GM19238 (cell line): ENCODE measurements around the gene DBNL.

ENCODE experiments used
- DNase-seq: peaks from one replicate; pipeline ENCODE4 v3.0.0; 2011; ENCODE audit warnings: low spot score; ENCODE audit not compliant: insufficient read length

The DBNL gene

DNA sequence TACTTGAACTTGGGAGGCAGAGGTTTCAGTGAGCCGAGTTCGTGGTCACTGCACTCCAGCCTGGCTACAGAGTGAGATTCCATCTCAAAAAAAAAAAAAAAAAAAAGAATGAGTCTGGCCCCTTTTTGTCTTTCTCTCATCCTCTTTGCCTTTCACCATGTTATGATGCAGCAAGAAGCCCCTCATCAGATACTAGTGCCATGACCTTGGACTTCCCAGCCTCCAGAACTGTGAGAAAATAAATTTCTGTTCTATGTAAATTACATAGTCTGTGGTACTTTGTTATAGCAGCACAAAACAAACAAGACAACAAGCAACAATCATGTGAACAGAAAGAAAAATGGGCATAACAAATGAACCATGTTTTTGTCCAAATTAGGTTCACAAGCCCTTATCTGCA is 2.3 kb upstream of the DBNL start:
- no peak for DNase-seq

DNA sequence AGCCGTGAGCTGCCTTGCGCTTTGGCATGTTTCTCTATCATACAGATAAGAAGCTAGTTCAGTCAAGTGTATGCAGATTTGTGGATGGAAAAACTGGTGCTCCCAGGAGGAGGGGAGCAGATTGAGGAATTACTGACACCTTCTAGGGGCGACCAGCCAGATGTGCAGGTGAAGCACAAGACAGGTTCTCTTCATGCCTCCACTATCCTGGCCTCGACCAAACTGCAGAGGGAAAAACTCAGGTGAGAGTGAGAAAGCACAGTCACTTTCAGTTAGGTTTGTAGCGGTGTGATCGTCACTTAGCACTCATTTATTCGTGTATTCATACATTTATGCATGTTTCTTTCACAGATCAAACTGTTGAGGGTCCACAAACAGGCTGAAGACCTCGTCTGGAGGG is 600 bp upstream of the DBNL start:
- no peak for DNase-seq

DNA sequence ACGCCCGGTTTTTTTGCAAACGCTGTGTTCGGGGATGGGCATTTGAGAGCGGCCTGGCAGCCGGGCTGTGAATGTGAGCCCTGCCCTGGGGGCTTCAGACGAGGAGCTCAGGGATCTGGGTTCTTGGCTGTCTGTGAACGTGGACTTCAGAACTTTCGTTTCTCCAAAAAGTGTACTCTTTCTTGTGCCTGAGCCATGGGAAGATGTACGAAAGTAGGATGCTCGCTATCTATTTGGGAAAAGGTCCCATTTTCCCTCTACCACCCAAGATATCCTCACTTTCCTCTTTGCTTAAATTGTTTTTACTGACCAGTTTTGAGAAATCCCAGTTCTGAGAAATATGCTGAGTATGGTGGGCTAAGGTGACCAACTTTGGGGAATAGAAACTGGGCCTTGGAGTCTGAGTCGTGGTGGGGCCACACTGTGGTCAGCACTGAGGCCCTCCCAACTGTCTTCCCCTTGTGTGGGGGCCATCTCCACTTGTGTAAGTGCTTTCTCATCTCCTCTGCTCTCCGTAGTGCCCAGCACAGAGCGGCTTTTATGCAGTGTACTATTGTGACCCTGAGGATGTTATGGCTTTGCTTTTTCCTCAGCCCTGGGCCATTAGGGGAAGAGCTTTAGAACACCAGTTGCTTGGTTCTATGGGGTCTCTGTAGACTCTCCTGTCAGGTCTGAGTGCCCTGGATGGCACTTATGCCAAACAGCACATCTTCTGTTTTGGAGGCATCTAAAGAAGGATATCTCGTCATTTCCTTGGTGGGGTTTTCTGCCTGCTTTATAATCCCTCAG is 918 bp downstream of the DBNL start:
- DNase-seq = no peak

DNA sequence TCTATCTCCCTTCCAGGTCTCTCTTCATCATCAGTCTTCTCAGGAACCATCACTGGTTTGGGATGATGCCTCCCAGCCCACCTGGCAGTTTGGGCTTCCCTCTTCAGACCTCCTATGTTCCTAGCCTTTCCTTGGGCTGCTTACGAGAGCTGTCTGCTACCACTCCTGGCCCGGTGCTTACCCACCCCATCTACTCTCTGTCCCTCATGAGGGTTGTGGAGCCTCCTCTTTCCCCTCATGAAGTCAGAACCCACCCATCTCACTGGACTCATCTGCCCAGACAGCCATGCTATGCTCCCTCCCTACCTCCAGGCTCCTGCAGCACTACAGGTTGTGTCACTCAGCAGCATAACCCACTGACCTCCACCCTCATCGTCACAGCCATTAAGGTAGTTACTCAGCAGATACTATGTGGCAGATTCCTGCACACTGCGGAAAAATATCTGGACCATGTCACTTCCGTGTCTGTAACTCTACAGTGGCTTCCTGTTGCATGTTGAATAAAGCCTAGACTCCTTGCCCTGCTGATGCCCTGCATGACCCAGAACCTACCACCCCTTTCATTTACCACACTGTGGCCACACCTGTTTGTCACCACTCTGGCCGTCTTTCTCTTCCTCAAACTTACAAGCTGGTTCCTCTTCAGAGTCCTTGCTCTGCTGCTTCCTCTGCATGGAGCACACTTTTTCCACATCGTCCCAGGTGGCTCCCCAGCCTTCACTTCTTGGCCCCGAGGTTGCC is 2.0 kb downstream of the DBNL start:
- DNase-seq = no peak

DNA sequence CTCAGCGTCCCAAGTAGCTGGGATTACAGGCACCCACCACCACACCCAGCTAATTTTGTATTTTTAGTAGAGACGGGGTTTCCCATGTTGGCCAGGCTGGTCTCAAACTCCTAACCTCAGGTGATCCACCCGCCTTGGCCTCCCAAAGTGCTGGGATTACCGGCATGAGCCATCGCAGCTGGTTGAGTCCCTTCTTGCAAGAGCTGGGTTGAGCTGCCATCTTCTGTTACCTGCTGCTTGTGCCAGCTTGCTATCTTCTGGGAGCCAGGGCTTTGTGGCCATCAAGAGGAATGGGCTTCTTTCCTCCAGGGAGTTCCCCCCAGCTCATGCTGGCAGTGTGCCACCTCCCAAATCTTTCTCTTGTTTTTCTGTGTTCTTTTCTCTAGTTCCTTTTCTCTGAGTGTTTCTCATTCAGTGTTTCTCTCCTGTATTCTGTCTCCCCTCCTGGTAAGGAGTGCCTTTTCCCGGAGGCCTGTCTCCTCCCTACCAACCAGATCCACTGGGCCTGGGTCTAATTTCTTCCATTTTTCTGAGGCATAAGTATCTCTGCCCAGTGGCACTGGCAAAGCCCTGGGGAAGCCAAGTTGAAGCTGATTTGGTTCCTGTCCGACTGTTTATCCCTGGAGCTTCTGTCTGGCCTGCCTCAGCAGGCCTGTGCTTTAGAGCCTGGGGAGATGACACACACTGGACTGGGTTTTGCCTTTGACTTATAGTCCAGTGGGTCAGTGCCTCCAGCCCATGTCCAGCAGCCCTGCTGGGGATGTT is 3.7 kb downstream of the DBNL start:
- no peak for DNase-seq

DNA sequence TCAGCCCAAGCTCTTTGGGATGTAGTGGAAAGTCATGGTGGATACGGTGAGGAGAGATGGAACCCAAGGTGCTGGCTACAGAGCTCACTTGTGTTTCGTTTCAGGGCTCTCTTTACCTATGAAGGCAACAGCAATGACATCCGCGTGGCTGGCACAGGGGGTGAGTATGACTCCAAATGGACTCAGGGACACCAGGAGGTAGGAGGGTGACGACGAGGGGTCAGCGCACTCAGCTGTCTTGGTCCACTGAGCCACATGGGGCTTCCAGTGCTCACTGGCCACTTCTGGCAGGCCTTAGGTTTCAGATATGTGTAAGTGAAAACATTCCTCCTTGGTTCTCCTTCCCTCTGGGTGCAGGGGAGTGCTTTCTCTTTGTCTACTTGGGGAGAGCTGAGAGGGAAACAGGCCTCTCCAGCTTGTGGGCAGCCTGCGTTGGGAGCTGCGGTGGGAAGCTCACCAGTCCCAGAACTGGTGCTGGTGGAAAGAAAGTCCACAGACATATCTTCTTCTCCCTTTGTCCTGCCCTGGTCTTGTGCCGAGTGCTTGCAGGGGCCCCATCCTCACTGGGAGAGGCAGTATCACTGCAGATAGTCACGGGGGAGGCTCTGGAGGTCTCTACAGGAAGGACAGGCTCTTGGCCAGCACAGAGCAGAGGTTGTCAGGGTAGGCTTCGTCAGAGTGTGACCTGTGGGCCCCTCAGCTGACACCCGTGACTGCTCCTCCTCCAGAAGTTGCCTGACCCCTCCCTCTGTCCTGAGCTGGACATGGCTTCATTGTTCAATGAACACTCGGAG is 5.8 kb downstream of the DBNL start:
- no peak for DNase-seq

DNA sequence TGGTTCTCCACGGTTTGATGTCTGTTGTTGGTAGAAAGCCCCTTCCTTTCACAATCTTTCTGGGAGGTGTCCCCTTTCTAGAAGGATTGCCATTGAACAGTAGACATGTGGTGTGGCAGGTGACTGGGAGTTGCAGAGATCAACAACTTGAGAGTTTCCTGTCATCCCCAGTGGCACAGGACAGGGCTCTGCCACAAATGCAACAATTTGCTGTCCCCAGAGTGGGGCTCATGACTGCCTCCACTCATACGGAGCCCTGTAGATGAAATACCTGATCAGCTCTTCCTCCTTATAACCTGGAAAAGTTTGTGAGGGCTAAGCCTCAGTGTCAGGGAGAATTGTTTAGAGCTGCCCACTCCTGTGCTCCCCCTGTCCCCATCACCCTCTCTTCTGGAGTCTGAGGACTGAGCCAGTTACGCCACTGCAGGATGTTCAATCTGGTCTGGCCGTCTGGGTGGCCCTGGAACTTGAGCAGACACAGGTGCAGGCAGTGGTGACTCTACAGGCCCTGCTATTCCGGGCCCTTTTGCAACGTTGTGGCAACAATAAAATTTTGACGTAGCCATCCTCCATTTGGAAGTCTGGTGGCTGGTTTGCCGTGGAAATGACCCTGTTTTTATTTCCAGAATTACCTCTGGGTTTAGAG is 6.5 kb downstream of the DBNL start:
- DNase-seq = no peak

DNA sequence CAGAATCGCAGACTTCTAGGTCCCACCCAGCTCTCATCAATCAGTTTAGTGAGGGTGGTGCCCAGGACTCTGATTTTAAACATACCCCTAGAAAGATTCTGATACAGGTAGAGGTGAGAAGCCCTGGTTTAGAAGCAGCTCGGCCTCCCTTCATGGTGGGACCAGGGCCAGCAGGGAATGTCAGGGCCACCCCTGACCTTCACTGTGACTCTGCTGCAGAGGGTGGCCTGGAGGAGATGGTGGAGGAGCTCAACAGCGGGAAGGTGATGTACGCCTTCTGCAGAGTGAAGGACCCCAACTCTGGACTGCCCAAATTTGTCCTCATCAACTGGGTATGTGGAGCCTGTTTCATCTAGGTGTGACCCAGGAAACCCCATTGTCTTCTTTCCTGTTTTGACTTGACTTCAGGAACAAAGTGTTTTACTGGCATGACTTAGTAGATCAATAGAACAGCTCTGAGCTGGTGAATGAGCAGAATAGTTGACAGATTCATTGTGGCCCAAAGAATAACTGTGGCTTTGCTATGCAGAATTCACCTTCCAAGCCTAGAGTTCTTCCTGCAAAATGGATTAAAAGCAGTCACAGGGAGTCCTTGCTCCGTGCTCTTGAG is 7.2 kb downstream of the DBNL start:
- DNase-seq = no peak

DNA sequence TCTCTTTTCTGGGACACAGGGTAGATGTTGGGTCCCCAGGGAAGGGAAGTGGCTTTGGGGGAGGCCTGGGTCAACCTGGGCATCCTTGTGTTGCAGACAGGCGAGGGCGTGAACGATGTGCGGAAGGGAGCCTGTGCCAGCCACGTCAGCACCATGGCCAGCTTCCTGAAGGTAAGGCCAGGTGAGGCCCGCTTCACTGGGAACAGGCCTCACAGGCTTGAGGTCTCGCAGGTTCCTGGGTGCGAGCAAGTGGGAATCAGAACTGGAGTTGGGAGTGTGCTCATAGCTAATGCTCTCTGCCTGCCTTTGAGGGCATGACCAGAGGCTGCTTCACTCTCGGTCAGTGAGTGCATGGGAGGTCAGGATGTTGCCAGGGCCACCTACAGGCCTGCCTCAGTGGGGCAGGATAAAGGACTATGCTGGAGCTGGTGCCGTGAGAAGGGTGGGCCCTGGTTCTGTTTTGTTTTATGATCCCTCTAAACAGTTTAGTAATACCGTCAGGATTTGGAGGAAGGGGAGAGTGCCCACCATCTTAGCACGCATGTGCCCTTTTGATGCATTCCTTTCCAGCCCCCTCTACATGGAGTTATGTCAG is 8.4 kb downstream of the DBNL start:
- DNase-seq = no peak

DNA sequence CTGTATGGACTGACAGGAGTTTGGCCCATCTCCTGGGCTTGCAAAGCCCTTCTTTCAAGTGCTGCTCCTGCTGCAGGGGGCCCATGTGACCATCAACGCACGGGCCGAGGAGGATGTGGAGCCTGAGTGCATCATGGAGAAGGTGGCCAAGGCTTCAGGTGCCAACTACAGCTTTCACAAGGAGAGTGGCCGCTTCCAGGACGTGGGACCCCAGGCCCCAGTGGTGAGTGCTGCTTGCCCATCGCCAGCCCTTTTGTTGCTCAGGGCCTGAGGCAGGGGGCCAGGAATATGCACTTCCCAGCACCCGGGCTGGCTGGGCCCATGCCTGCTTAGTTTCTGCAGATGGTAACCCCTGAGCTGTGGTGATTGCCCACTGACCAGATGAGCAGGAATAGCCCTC is 12.2 kb downstream of the DBNL start:
- no peak for DNase-seq

DNA sequence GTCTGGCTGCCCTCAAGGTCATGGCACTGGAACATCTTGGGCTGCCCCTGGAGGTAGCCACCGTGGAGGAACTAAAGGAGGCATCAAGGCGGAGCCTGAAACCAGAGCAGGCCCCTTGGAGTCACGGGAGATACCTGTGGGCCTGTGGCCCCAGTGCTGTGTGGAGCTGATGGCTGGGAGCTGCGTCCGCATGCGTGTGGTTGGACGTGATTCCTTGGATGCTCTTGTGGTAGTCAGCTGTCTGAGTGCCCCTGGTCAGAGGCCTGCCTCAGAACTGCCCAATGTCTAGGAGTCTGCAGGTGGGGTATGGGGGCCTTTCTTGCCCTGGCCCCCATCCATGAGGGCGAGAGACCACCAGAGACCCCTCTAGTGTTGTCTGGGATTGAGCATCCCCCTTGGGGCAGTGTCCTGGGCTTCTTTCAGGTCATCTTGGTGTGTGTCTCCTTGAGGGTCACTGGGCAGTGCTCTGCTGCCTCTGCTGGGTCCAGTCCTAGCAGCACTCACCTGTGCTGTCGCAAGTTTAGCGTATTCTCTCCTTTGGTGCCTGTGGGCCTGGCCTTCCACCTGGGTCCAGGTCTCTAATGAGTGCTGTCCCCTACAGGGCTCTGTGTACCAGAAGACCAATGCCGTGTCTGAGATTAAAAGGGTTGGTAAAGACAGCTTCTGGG is 12.8 kb downstream of the DBNL start:
- no peak for DNase-seq

DNA sequence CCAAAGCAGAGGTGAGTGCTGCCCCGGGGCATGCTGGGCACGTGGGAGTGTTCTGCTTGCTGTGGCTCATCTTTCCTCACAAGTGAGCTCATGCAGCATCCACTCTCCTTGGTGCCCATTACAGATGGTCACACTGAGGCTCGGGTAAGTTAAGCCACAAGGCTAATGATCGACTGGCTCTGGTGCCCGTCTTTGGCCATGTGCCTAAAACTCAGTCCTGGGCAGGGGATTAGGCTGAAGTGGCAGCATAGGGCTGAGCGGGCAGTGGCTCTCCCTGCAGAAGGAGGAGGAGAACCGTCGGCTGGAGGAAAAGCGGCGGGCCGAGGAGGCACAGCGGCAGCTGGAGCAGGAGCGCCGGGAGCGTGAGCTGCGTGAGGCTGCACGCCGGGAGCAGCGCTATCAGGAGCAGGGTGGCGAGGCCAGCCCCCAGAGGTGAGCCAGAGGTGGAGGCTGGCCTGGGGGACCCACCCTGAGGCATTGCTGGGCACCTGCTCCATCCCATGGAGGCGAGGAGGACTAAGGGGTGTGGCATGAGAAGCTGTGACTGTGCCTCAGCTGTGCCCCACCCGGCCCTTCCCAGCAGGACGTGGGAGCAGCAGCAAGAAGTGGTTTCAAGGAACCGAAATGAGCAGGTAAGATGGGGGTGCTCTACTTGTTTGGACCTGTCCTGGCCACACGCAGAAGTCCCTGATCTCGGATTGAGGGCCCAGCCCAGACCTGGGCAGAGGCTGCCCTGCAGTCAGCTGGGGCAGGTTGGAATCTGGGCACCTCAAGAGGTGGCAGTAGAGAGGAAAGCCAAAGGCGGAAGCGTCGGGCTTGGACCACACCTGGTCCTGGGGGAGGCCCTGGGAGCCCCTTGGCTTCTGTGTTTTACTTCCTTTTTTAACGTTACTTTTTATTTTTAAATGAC is 13.6 kb downstream of the DBNL start:
- DNase-seq = no peak

DNA sequence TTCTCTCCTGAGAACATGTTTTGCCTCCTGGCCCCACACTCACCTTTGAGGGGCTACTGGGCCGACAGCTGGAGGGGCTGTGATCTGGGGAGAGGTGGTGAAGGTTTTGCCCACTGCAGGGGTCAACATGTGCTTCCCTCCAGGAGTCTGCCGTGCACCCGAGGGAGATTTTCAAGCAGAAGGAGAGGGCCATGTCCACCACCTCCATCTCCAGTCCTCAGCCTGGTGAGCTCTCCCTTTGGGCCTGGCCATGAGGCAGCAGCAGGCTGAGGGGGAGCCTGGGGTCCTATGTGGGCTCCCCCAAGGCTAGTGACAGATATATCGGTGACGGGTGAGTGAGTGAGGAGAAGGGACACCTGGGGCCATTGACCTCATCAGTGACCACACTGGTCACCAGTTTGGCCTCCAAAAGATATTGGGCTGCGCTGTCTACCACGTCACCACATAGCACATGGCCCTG is 14.3 kb downstream of the DBNL start:
- DNase-seq = no peak

DNA sequence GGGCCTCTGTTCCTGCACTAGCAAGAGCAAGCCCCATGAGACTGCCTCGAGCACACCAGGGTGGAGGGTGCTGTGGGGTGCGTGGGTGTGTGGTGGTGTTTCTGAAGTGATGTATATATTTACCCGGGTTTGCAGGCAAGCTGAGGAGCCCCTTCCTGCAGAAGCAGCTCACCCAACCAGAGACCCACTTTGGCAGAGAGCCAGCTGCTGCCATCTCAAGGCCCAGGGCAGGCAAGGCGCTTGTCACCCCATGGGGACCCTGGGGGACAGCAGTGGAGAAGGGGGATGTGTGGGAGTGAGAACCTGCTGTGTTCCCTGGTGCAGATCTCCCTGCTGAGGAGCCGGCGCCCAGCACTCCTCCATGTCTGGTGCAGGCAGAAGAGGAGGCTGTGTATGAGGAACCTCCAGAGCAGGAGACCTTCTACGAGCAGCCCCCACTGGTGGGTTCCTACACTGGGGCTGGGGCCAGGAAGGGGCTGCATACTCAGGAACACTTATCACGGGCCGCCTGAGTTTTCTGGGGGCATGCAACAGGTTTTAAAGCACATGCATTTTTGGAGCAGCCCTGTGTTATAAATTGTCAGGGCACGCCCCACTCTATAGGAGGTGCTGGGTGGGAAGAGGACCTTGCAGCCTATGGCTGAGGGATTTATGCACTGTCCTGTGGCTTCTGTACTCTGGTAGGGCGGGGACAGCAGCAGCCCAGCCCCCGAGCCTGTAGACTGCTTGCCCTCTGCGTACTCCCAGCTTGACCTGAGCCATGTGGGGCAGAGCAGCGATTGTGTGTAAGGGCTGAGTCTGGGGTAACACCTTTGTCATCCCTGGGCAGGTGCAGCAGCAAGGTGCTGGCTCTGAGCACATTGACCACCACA is 15.0 kb downstream of the DBNL start:
- no peak for DNase-seq

DNA sequence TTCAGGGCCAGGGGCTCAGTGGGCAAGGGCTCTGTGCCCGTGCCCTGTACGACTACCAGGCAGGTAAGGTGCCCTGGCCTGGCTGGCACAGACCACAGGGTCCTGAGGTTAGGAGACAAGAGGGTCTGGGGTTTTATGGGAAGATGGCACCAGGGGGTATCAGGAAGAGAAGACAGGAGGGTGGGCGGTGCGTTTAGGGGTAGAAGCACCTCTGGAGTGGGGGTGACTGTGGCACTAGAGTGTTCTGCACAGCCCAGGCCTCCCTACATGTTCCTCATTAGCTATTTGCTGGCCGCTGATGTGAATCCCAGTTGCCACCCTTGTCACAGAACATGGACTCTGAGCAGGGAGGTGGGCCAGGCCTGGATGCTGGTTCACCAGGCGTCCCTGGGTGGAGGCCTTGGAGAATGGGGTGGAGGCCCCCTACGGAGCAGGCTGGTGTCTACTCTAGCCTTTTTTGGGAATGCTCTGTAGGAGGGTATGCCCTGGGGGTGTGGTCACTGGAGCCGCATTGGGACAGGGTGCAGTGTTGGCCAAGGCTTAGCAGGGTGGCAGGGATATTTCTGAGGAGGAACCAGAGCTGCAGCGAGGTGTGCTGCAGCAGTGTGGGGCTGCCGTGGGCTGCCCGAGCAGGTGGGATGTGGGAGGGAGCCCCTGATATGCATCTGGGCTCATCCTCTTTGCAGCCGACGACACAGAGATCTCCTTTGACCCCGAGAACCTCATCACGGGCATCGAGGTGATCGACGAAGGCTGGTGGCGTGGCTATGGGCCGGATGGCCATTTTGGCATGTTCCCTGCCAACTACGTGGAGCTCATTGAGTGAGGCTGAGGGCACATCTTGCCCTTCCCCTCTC is 15.8 kb downstream of the DBNL start:
- no peak for DNase-seq

DNA sequence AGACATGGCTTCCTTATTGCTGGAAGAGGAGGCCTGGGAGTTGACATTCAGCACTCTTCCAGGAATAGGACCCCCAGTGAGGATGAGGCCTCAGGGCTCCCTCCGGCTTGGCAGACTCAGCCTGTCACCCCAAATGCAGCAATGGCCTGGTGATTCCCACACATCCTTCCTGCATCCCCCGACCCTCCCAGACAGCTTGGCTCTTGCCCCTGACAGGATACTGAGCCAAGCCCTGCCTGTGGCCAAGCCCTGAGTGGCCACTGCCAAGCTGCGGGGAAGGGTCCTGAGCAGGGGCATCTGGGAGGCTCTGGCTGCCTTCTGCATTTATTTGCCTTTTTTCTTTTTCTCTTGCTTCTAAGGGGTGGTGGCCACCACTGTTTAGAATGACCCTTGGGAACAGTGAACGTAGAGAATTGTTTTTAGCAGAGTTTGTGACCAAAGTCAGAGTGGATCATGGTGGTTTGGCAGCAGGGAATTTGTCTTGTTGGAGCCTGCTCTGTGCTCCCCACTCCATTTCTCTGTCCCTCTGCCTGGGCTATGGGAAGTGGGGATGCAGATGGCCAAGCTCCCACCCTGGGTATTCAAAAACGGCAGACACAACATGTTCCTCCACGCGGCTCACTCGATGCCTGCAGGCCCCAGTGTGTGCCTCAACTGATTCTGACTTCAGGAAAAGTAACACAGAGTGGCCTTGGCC is 16.6 kb downstream of the DBNL start:
- no peak for DNase-seq
